Cardiac fibroblast (primary cell): ENCODE measurements around the gene MSI2.

Source experiments
- DNase-seq, 2 donors: peaks; one replicate each; pipeline versions ENCODE4 v3.0.0 to v3.0.0-alpha.2; 2010; ENCODE audit warnings: low read depth in 2 of 2
- H3K4me3 ChIP-seq, 2 donors: replicated peaks in 1 of 2; 1 replicate in 1 of 2; 2 replicates in 1 of 2; pipeline ENCODE4 v1.5.1; 2011; ENCODE audit warnings: low read depth in 2 of 2, low read length in 2 of 2, mild to moderate bottlenecking in 2 of 2, moderate library complexity in 1 of 2
- TF ChIP-seq, protein P1 (sequence below): IDR thresholded peaks from one replicate; pipeline ENCODE4 v1.5.1; 2011; ENCODE audit warnings: low read depth, mild to moderate bottlenecking, low read length, inconsistent platforms

The MSI2 gene

DNA sequence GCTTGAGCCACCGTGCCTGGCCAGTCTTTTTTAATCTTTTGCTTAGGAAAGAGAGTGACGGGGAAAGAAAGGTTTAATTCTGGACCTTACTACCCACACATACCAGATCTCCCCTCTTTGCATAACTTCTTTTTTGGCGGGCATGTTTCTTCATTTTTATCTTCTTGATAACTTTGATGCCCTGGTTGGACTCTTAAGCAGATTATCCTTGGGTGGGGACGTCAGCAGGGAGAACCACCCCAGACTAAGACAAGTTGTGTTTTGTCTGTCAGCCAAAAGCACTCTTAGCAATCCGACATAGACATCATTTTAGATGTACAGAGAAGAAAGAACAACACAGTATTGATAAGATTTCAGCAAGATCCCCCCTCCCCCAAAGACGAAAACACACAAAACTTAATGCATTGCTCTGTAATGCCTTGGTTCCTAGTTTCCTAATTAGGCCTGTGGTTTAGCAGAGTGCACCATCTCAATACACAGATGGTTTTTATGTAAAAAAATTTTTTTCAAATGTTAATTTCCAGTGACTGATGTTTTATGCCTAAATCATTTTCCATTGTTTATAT lies 99.9 kb downstream of the MSI2 start:
- no peak overlapping the region for H3K4me3 ChIP-seq
- TF ChIP-seq, protein P1, sequence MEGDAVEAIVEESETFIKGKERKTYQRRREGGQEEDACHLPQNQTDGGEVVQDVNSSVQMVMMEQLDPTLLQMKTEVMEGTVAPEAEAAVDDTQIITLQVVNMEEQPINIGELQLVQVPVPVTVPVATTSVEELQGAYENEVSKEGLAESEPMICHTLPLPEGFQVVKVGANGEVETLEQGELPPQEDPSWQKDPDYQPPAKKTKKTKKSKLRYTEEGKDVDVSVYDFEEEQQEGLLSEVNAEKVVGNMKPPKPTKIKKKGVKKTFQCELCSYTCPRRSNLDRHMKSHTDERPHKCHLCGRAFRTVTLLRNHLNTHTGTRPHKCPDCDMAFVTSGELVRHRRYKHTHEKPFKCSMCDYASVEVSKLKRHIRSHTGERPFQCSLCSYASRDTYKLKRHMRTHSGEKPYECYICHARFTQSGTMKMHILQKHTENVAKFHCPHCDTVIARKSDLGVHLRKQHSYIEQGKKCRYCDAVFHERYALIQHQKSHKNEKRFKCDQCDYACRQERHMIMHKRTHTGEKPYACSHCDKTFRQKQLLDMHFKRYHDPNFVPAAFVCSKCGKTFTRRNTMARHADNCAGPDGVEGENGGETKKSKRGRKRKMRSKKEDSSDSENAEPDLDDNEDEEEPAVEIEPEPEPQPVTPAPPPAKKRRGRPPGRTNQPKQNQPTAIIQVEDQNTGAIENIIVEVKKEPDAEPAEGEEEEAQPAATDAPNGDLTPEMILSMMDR = no peak
- no peak for DNase-seq

DNA sequence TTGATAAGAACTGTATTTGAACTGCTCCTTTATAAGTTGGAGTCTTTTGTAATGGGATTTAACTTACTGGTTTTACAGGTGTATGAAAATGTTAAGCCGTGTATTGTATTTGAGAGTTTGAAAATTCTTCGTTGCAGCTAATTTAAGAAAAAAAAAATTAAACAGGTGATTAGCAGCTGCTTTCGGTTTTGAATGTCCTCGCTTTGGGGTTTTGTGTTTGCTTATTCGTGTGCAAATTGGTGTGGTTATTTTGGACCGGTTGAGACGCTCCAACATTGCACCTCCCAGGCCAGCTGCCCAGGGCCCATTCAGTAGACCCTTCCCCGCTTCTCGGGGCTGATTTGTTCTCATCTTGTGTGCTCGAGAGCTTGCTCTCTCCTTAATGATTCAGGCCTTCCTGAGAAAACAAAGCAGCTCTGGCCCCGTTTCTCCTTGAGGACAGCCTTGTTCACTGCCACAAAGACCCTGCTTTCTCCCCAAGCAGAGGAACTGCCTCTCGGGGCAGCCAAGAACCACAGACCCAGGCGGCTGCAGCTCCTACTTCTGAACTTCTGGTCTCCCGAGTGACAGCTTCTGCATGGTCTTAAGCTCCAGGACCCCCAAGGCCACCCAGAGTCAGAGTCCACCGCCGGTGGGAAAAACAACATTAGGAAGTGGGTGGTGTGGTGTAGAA lies 100.5 kb downstream of the MSI2 start:
- H3K4me3 ChIP-seq = no peak overlapping the region
- TF ChIP-seq, protein P1 = no peak
- DNase-seq = no peak

DNA sequence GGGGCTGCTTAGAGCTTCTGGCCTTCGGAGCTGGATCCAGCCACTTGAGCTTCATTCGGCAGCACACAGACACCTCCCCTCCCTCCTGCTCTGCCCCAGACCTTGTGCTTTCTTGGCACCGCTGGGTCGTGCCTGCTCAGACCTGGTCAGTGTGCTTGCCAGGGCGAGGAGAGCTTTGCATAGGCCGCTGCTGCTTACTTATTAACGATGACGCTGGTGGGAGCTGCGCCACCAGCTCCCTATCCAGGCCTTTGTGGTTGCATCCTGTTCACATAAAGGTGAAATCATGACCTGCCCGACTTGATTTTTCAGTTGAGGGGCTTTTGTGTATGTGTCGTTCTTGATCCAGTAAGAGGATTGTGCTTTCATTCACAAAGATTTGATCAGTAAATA lies 101.1 kb downstream of the MSI2 start:
- TF ChIP-seq, protein P1 = no peak
- H3K4me3 ChIP-seq = no peak overlapping the region
- DNase-seq = no peak

DNA sequence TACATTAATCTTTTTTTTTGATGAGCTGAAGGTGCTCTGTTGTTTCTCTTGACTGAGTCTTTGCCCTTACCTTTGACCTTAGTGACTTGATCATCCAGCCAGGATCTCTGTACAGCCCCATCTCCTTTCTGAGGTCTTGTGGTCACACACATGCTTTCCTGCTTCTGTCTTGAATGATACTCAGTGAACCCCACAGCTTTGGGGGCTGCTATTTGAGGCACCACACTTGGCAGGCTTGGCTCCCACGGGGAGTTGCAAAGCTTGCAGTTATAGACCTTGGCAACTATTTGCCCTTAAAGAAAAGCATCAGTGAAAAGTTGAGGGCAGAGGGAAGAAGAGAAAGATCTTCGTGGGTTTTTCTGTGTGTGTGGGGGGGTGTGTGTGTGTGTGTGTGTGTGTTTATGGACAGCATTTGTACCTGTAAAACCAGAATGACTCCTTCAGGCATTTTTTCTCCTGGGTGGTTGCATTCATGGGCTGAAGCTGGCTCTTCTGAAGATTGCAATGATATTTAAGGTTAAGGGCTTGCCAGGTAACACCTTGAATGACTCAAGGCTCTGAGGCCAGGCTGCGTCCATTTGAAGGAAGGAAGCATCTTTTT lies 101.6 kb downstream of the MSI2 start:
- H3K4me3 ChIP-seq = no peak overlapping the region
- DNase-seq = no peak
- TF ChIP-seq, protein P1 = no peak

DNA sequence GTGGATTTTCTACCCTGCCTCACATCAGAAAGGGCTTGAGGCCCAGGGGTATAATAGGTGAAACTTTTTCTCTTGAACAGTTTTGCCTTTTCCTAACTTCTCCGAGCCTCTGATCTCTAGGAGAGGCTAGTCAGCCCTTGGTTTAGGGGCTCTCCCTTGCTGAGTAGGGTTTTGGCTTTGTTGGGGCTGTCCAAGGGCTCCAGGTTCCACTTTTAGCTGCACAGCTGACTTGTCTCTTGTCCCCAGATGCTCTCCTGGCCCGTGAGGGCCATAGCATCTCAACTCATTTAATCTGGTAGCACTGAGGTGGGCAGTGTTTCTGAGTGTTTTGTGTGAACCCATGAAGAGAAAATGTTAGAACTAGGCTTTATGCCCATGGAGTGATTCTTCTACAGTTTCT lies 103.9 kb downstream of the MSI2 start:
- no peak overlapping the region for H3K4me3 ChIP-seq
- DNase-seq = no peak
- TF ChIP-seq, protein P1 = no peak

DNA sequence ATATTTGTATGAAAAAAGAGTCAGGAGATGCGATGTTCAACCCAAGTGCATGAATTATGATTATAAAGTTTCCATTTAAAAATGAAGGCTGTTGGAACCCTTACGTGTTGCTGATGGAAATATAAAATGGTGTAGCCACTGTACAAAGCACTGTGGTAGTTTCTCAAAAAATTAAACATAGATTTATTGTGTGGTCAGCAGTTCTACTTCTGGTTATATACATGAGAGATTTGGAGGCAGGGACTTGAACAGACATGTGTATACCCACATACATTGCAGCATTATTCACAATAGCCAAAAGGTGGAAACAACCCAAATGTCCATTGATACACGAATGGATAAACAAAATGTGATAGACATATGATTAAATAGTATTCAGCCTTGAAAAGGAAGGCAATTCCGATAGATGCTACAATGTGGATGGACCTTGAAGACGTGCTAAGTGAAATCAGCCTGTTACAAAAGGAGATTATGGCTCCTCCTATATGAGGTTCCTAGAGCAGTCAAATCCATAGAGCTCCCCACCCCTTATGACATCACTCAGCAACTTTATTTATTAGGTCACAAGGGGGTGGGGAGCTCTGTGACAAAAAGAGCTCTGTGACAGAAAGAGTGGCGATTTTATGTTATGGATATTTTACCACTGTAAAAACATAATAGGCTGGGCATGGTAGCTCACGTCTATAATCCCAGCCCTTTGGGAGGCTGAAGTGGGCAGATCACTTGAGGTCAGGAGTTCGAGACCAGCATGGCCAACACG lies 106.7 kb downstream of the MSI2 start:
- TF ChIP-seq, protein P1 = no peak
- no peak for DNase-seq
- H3K4me3 ChIP-seq = no peak overlapping the region
